K562 (cell line): ENCODE results near the gene PCSK5. TPM values are rescaled to one million over a fixed set of nuclear protein-coding genes. Genes with fewer than 3 reads are reported as not detected.

ENCODE experiments used
- ATAC-seq: fragments of 200-7000 bp; cut with Tn5 transposase; 3 replicates; pipeline ENCODE4 v1.9.1; 2020; ENCODE audit warnings: moderate library complexity
- BruUV-seq: library from RNA; stranded (reverse); fragments of 400-500 nt; replicated peaks from 2 replicates; lab custom pipeline; 2021; lab: Mats Ljungman, UMichigan
- CTCF ChIA-PET: fragments of 300-600 bp; formaldehyde crosslinking; extraction: SDS; loops from one replicate; lab custom pipeline; 2021; ENCODE audit warnings: low intra/inter-chr PET ratio; lab: Yijun Ruan, JAX
- POLR2A ChIA-PET: fragments of 300-600, 350-650 bp; sonication (Branson Sonifier 250); formaldehyde crosslinking; extraction: SDS; loops from one replicate; lab custom pipeline; 2021; ENCODE audit warnings: antibody characterized with exemption, inconsistent platforms; lab: Yijun Ruan, JAX
- DNase-seq, 4 experiments: peaks; one replicate each; pipeline versions ENCODE4 v3.0.0 to v3.0.0-alpha.2; 2011 to 2018; ENCODE audit warnings: low spot score in 3 of 4, mixed read lengths in 3 of 4; ENCODE audit errors: extremely low read depth in 1 of 4
- FAIRE-seq: peaks from 2 replicates; lab custom pipeline; 2011; peaks lifted over from hg19 to GRCh38; lab: Jason Lieb, UNC
- H2AFZ ChIP-seq: 2 replicates; pipeline ENCODE4 v1.6.0; 2011; ENCODE audit warnings: low read depth, low read length, control low read depth, inconsistent platforms
- H3K27ac ChIP-seq: fragments of 200-600 bp; 3 replicates; pipeline ENCODE4 v1.8.0; 2011; ENCODE audit warnings: low read depth, mild to moderate bottlenecking, control low read depth, inconsistent platforms, low read length, moderate library complexity, mixed read lengths; ENCODE audit errors: extremely low read depth
- H3K27me3 ChIP-seq, 2 experiments: fragments of 300-600 bp in 1 of 2; 2 replicates in 1 of 2; 3 replicates in 1 of 2; pipeline versions ENCODE4 v1.6.0 to v1.8.0; 2011; ENCODE audit warnings: inconsistent platforms in 2 of 2, low read length in 2 of 2, mild to moderate bottlenecking in 1 of 2, mixed read lengths in 1 of 2, moderate library complexity in 1 of 2; ENCODE audit not compliant: control insufficient read depth in 2 of 2, insufficient read depth in 2 of 2
- H3K36me3 ChIP-seq: fragments of 300-600 bp; 3 replicates; pipeline ENCODE4 v1.8.0; 2011; ENCODE audit warnings: mild to moderate bottlenecking, low read length, inconsistent platforms; ENCODE audit not compliant: control insufficient read depth, insufficient read depth
- H3K4me1 ChIP-seq, 2 experiments: fragments of 200-600 bp in 1 of 2; replicated peaks in 1 of 2; 2 replicates in 1 of 2; 3 replicates in 1 of 2; pipeline versions ENCODE4 v1.5.1 to v1.8.0; 2011; ENCODE audit warnings: inconsistent platforms in 2 of 2, low read length in 2 of 2, mild to moderate bottlenecking in 1 of 2, mixed read lengths in 1 of 2, moderate library complexity in 1 of 2; ENCODE audit not compliant: control insufficient read depth in 2 of 2, insufficient read depth in 2 of 2
- H3K4me2 ChIP-seq: 2 replicates; pipeline ENCODE4 v1.6.1; 2011; ENCODE audit warnings: low read length, control low read depth, inconsistent platforms, mixed read lengths; ENCODE audit not compliant: insufficient read depth
- H3K4me3 ChIP-seq: fragments of 200-600 bp; sonication (generic), shearing (Covaris generic); 2 replicates; pipeline ENCODE4 v1.5.1; 2016; ENCODE audit warnings: control low read depth, inconsistent platforms
- H3K79me2 ChIP-seq: fragments of 200-600 bp; 3 replicates; pipeline ENCODE4 v1.8.0; 2011; ENCODE audit warnings: low read length, inconsistent platforms; ENCODE audit not compliant: control insufficient read depth, insufficient read depth
- H3K9ac ChIP-seq, 2 experiments: 2 replicates each; pipeline versions ENCODE4 v1.6.0 to v1.6.1; 2011; ENCODE audit warnings: low read depth in 2 of 2, low read length in 2 of 2, control low read depth in 1 of 2, inconsistent platforms in 1 of 2, mild to moderate bottlenecking in 1 of 2, mixed read lengths in 1 of 2; ENCODE audit not compliant: insufficient read depth in 1 of 2
- H3K9me1 ChIP-seq: one replicate; pipeline ENCODE4 v1.6.0; 2011; ENCODE audit warnings: inconsistent platforms, mild to moderate bottlenecking, low read length, moderate library complexity; ENCODE audit not compliant: control insufficient read depth, insufficient read depth
- H3K9me3 ChIP-seq: replicated peaks from 2 replicates; pipeline ENCODE4 v1.5.1; 2011; ENCODE audit warnings: low read depth, low read length, inconsistent platforms; ENCODE audit not compliant: control insufficient read depth, insufficient read depth
- H4K20me1 ChIP-seq: replicated peaks from 2 replicates; pipeline ENCODE4 v1.6.1; 2011; ENCODE audit warnings: low read length, inconsistent platforms, mixed read lengths; ENCODE audit not compliant: control insufficient read depth, insufficient read depth
- BRD9 ChIP-seq: fragments of 450-650 bp; IDR thresholded peaks from 2 replicates; pipeline ENCODE4 v1.6.1; 2018; ENCODE audit warnings: low read depth; ENCODE audit not compliant: partially characterized antibody
- MECOM ChIP-seq: fragments of 250-450 bp; sonication (Bioruptor Pico); IDR thresholded peaks from 2 replicates; pipeline ENCODE4 v1.8.0; 2022; ENCODE audit warnings: inconsistent platforms
- RBM17 ChIP-seq: fragments of 200-400 bp; formaldehyde crosslinking; IDR thresholded peaks from 2 replicates; pipeline ENCODE4 v1.6.1; 2017; ENCODE audit warnings: low read depth, mild to moderate bottlenecking, low read length, borderline replicate concordance
- ZNF830 ChIP-seq: fragments of 250-450 bp; sonication (Bioruptor Pico); IDR thresholded peaks from 2 replicates; pipeline ENCODE4 v1.5.0; 2021; ENCODE audit warnings: mild to moderate bottlenecking
- WGBS: fragments of 100-300 bp; shearing (Covaris generic); methylation state at CpG from one replicate; pipeline ENCODE4 v1.1.6; 2016; ENCODE audit warnings: low coverage, mixed read lengths; ENCODE audit not compliant: insufficient coverage; ENCODE audit errors: missing lambda C conversion rate; 5-methylcytosine and 5-hydroxymethylcytosine counted together
- in situ Hi-C: fragments of 300-500 bp; cut with MboI; formaldehyde crosslinking; loops from 4 replicates; pipeline ENCODE4 v1.15.0; 2018; ENCODE audit warnings: inconsistent platforms, mixed read lengths
- intact Hi-C: fragments of 100-400 bp; cut with micrococcal nuclease; formaldehyde crosslinking; loops from 2 replicates; pipeline ENCODE4 v1.14.2; 2022
- polyA plus RNA-seq, 8 experiments: library from polyadenylated mRNA; depleted of rRNA in 4 of 8; stranded (reverse) in 5 of 8; unstranded in 3 of 8; fragments of >200 nt; fragmentation: Nextera tagmentation in 2 of 8; fragmentation: Illumina TruSeq in 1 of 8; extraction: Ambion mirVana in 2 of 8; extraction: Trizol in 1 of 8; gene quantifications; 2 replicates each; pipeline versions ENCODE4 v1.2.1 to v1.2.3, GENCODE V29; 2011 to 2014; ENCODE audit warnings: inconsistent platforms in 1 of 8, missing spikeins in 1 of 8
- total RNA-seq, 7 experiments: library from RNA; depleted of rRNA in 6 of 7; stranded (reverse); fragments of >200 nt in 6 of 7; fragmentation: Illumina TruSeq in 2 of 7; extraction: Trizol in 2 of 7; gene quantifications; 2 replicates each; pipeline versions ENCODE4 v1.2.1 to v1.2.3, GENCODE V29; 2011 to 2021; ENCODE audit warnings: low replicate concordance in 1 of 7
- TF ChIP-seq, protein P1 (sequence below), 2 experiments: fragments of 450-650 bp; IDR thresholded peaks; 2 replicates each; pipeline ENCODE4 v1.6.1; 2016; ENCODE audit warnings: mild to moderate bottlenecking in 2 of 2, borderline replicate concordance in 1 of 2, low read depth in 1 of 2, moderate library complexity in 1 of 2

The PCSK5 gene
- total and polyA plus RNA-seq, 9 of the 15 experiments (the other 6 are each of a cell fraction or from before 2014, with no cell fraction given) = not detected

DNA sequence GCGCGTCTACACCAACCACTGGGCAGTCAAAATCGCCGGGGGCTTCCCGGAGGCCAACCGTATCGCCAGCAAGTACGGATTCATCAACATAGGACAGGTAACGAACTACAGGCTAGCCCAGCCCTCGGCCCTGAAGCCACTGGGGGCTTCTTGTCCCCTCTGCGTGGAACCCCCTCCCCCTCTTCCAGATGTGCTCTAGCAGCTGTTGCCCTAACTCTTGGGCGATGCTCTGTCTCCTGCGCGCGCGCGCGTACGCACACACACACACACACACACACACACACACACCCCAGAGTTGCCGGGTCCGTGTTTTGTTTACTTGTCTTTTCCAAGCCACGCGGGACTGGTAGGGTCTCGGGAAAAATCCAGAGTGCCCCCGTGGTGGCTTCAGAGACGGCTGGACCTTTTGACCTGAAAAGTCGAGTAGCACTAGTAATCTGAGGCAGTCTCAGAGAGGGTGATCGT lies 836 bp downstream of the PCSK5 start (continued):
- no peak for TF ChIP-seq RBM17
- TF ChIP-seq, all 486 proteins: peak for 0

DNA sequence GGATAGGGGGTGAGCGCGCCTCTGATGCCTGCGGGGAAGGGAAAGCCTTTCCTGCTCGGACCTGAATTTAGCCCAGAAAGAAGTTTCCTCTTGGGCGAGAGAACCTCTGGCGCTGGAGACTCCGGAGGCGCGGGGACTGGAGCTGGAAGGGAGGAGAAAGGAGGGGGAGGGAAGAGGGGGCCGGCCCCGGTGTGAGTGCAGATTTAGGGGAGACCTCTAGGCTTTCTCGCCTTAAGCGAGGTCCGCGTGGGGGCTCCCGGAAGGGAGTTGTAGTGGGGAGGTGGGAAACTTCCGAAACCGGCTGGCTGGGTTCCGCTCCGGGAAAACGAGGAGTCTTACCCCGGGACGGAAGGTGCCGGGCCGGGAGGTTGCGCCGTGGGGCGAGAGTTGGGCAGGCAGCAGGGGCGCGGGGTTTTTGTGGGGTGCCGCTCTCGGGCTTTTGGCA lies 1.3 kb downstream of the PCSK5 start:
- Histone ChIP-seq H3K27me3 (peaks cover 0 to 24% of the 10 kb centered on the region in 2 experiments; a peak in 2 of 5 replicates), H3K36me3 (no peaks in the 10 kb centered on the region), H3K9me3 (no peaks in the 10 kb centered on the region), H4K20me1 (no peaks in the 10 kb centered on the region), H2AFZ (no peak overlapping the region), H3K9me1 (no peaks in the 10 kb centered on the region), H3K27ac (no peak overlapping the region), H3K4me1 (peaks cover 0 to 11% of the 10 kb centered on the region in 2 experiments; a peak in 2 of 5 replicates), H3K79me2 (no peaks in the 10 kb centered on the region), H3K4me2 (no peak overlapping the region), H3K4me3 (no peak overlapping the region), H3K9ac (no peak overlapping the region)
- DNase-seq (peak in 1 of 4 experiments; percentile 9), ATAC-seq (no peak), FAIRE-seq (no peak)
- ChIA-PET CTCF (no interaction called here), POLR2A (interaction anchor here (0.6 to 0.7 kb wide), 2 partner anchors 19 to 1655 kb away, joined by 3 read pairs; no protein-coding TSS in a partner anchor)
- intact Hi-C loops (no loop called here), in situ Hi-C loops (no loop called here)
- TF ChIP-seq ZNF830 = no peak
- TF ChIP-seq BRD9 = no peak
- TF ChIP-seq MECOM (CRISPR knock-in tag) = no peak
- TF ChIP-seq, protein P1, sequence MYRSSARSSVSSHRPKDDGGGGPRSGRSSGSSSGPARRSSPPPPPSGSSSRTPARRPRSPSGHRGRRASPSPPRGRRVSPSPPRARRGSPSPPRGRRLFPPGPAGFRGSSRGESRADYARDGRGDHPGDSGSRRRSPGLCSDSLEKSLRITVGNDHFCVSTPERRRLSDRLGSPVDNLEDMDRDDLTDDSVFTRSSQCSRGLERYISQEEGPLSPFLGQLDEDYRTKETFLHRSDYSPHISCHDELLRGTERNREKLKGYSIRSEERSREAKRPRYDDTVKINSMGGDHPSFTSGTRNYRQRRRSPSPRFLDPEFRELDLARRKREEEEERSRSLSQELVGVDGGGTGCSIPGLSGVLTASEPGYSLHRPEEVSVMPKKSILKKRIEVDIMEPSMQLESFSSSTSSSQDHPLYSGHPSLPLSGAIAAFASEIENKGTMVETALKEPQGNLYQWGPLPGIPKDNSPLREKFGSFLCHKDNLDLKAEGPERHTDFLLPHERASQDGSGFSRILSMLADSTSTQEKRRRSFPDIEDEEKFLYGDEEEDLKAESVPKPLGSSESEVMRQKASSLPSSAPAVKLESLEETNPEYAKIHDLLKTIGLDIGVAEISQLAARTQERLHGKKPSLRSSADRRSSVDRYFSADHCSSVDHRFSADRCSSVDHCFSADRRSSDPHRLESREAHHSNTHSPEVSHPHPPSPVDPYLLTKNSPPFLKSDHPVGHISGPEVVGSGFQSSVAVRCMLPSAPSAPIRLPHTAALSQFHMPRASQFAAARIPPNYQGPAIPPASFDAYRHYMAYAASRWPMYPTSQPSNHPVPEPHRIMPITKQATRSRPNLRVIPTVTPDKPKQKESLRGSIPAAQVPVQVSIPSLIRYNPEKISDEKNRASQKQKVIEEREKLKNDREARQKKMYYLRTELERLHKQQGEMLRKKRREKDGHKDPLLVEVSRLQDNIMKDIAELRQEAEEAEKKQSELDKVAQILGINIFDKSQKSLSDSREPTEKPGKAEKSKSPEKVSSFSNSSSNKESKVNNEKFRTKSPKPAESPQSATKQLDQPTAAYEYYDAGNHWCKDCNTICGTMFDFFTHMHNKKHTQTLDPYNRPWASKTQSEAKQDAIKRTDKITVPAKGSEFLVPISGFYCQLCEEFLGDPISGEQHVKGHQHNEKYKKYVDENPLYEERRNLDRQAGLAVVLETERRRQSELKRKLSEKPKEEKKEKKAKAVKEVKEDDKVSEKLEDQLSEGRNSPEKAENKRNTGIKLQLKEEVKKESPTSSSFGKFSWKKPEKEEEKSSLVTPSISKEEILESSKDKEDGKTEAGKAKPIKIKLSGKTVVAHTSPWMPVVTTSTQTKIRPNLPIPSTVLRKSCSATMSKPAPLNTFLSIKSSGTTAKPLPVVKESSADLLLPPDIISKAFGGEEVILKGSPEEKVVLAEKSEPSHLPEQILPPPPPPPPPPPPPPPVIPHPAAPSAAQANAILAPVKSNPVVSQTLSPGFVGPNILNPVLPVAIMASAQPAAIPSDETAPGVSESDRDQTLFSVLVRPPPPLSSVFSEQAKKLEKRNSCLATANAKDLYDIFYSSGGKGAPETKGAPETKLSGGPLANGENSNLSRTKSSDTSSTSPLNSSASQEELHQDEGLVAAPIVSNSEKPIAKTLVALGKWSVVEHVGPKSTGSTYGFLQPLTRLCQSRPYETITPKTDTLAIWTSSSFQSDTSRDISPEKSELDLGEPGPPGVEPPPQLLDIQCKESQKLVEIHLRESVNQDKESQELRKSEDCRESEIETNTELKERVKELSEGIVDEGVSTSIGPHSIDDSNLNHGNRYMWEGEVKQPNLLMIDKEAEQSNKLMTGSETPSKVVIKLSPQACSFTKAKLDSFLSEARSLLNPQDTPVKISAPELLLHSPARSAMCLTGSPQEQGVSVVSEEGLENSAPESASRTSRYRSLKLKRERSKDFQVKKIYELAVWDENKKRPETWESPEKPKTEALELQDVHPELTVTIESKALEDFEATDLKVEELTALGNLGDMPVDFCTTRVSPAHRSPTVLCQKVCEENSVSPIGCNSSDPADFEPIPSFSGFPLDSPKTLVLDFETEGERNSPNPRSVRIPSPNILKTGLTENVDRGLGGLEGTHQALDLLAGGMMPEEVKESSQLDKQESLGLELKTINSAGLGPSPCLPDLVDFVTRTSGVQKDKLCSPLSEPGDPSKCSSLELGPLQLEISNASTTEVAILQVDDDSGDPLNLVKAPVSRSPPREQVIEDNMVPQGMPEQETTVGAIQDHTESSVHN (IDR thresholded peaks at IDR 0.05; ENCODE audit: borderline replicate concordance in 1 of 2, low read depth in 1 of 2) = no peak
- WGBS = 20% methylated on average over 5 of the region's 32 CpGs
- BruUV-seq = no TSS peak
